ENCODE results near the gene SLC6A15. TPM values are rescaled to one million over a fixed set of nuclear protein-coding genes. Genes with fewer than 3 reads are reported as not detected.

Gene SLC6A15
- total and polyA plus RNA-seq, 2 of the 13 experiments (the other 11 are each of a cell fraction or from before 2014, with no cell fraction given): not detected

GRCh38 chr12:84841591-84841990, 71.0 kb downstream of the SLC6A15 start:
- BruUV-seq (replicated peaks): no TSS peak
- TF ChIP-seq ZNF776 (CRISPR knock-in tag; IDR thresholded peaks at IDR 0.05): no peak
- Histone ChIP-seq H3K36me3 (replicated peaks in 1 of 2; ENCODE audit: control insufficient read depth in 1 of 2, insufficient read depth in 2 of 2, low read length in 2 of 2) (no peaks in the 10 kb centered on the region), H3K4me1 (ENCODE audit: insufficient read depth, low read length) (no peaks in the 10 kb centered on the region), H3K4me3 (replicated peaks in 1 of 3; ENCODE audit: insufficient read depth in 1 of 3, low read depth in 2 of 3, low read length in 3 of 3) (no peak overlapping the region), H3K9ac (ENCODE audit: insufficient read depth, low read depth, low read length) (no peak overlapping the region), H3K4me2 (ENCODE audit: low read depth, low read length) (no peak overlapping the region), H3K27me3 (ENCODE audit: control insufficient read depth in 1 of 2, insufficient read depth in 2 of 2, low read length in 2 of 2) (no peaks in the 10 kb centered on the region), H3K9me3 (ENCODE audit: low read length) (no peaks in the 10 kb centered on the region), H3K79me2 (ENCODE audit: insufficient read depth, low read length) (no peaks in the 10 kb centered on the region), H2AFZ (ENCODE audit: low read length) (no peak overlapping the region), H3K27ac (ENCODE audit: extremely low read length, insufficient read depth, low read length) (no peak overlapping the region), H4K20me1 (ENCODE audit: insufficient read depth, low read length) (no peaks in the 10 kb centered on the region)
- FAIRE-seq: no peak
- DNase-seq (ENCODE audit: low spot score): no peak
- in situ Hi-C loops (cut with HindIII; ENCODE audit: extremely low pct_ligation_motif_present, low pct_unique_long_range_greater_than_20kb) (no loop called here), intact Hi-C loops (cut with micrococcal nuclease; ENCODE audit: unreplicated experiment) (loop anchor here (10.0 kb wide), 1 partner anchor 1837 kb away; no protein-coding TSS in a partner anchor)
- no peak for ATAC-seq
- WGBS (ENCODE audit: low lambda C conversion rate): 0% methylated on average over 1 of the region's 1 CpG
- ChIA-PET CTCF (ENCODE audit: low intra/inter-chr PET ratio, low total read pairs) (no interaction called here), POLR2A (no interaction called here)

- Histone ChIP-seq H3K4me3 (replicated peaks in 1 of 3; ENCODE audit: insufficient read depth in 1 of 3, low read depth in 2 of 3, low read length in 3 of 3) (no peak overlapping the region), H3K36me3 (replicated peaks in 1 of 2; ENCODE audit: control insufficient read depth in 1 of 2, insufficient read depth in 2 of 2, low read length in 2 of 2) (no peaks in the 10 kb centered on the region), H3K4me2 (ENCODE audit: low read depth, low read length) (no peak overlapping the region), H3K27me3 (ENCODE audit: control insufficient read depth in 1 of 2, insufficient read depth in 2 of 2, low read length in 2 of 2) (no peaks in the 10 kb centered on the region), H4K20me1 (ENCODE audit: insufficient read depth, low read length) (no peaks in the 10 kb centered on the region), H3K79me2 (ENCODE audit: insufficient read depth, low read length) (no peaks in the 10 kb centered on the region), H2AFZ (ENCODE audit: low read length) (no peak overlapping the region), H3K27ac (ENCODE audit: extremely low read length, insufficient read depth, low read length) (no peak overlapping the region), H3K4me1 (ENCODE audit: insufficient read depth, low read length) (no peaks in the 10 kb centered on the region), H3K9ac (ENCODE audit: insufficient read depth, low read depth, low read length) (no peak overlapping the region), H3K9me3 (ENCODE audit: low read length) (no peaks in the 10 kb centered on the region)
- intact Hi-C loops (cut with micrococcal nuclease; ENCODE audit: unreplicated experiment) (loop anchor here (10.0 kb wide), 1 partner anchor 1836 kb away; no protein-coding TSS in a partner anchor), in situ Hi-C loops (cut with HindIII; ENCODE audit: extremely low pct_ligation_motif_present, low pct_unique_long_range_greater_than_20kb) (no loop called here)
- DNase-seq (ENCODE audit: low spot score) (no peak), FAIRE-seq (no peak), ATAC-seq (no peak)
- BruUV-seq (replicated peaks): no TSS peak
- CTCF ChIA-PET (ENCODE audit: low intra/inter-chr PET ratio, low total read pairs): no interaction called here
- POLR2A ChIA-PET: no interaction called here
- TF ChIP-seq PPARG (CRISPR knock-in tag; conservative IDR thresholded peaks at IDR 0.05): no peak
- TF ChIP-seq ZNF576 (CRISPR knock-in tag; IDR thresholded peaks at IDR 0.05): no peak
- TF ChIP-seq PBX3 (CRISPR knock-in tag; IDR thresholded peaks at IDR 0.05; ENCODE audit: borderline replicate concordance): no peak
- TF ChIP-seq CENPT (CRISPR knock-in tag; IDR thresholded peaks at IDR 0.05; ENCODE audit: low read depth): no peak
- TF ChIP-seq TBX2 (CRISPR knock-in tag; IDR thresholded peaks at IDR 0.05; ENCODE audit: borderline replicate concordance): no peak
- TF ChIP-seq ZNF263 (CRISPR knock-in tag; IDR thresholded peaks at IDR 0.05): no peak
- no peak for TF ChIP-seq IRX3 (CRISPR knock-in tag; IDR thresholded peaks at IDR 0.05; ENCODE audit: borderline replicate concordance, low read depth)
- no peak for TF ChIP-seq ZNF768 (CRISPR knock-in tag; IDR thresholded peaks at IDR 0.05)
These were observed 72.2 kb downstream of the SLC6A15 start for GRCh38 chr12:84840356-84840755.
